CD14-positive monocyte (primary cell): ENCODE measurements around the gene MYO1G. TPM values are rescaled to one million over a fixed set of nuclear protein-coding genes. Genes with fewer than 3 reads are reported as not detected.

Experiments used
- DNase-seq, 3 donors: peaks; one replicate each; pipeline ENCODE4 v3.0.0-alpha.2; 2011 to 2022
- H2AFZ ChIP-seq: 2 replicates; pipeline ENCODE4 v1.6.0; 2012; ENCODE audit warnings: mild to moderate bottlenecking, low read depth, low read length, inconsistent platforms; ENCODE audit not compliant: insufficient read depth, poor library complexity, severe bottlenecking
- H3K27ac ChIP-seq, 2 donors: 1 replicate in 1 of 2; 2 replicates in 1 of 2; pipeline ENCODE4 v1.5.1; 2012 to 2013; ENCODE audit warnings: low read length in 2 of 2, control low read depth in 1 of 2, inconsistent platforms in 1 of 2, low read depth in 1 of 2, mild to moderate bottlenecking in 1 of 2
- H3K27me3 ChIP-seq, 2 donors: one replicate each; pipeline versions ENCODE4 v1.6.0 to v1.6.1; 2011 to 2013; ENCODE audit warnings: low read length in 2 of 2; ENCODE audit not compliant: control insufficient read depth in 2 of 2, insufficient read depth in 2 of 2
- H3K36me3 ChIP-seq, 2 donors: replicated peaks in 1 of 2; 1 replicate in 1 of 2; 2 replicates in 1 of 2; pipeline versions ENCODE4 v1.5.1 to v1.6.1; 2012 to 2013; ENCODE audit warnings: low read length in 2 of 2, control low read depth in 1 of 2, inconsistent platforms in 1 of 2, mild to moderate bottlenecking in 1 of 2; ENCODE audit not compliant: insufficient read depth in 2 of 2, control insufficient read depth in 1 of 2
- H3K4me1 ChIP-seq, 2 donors: 1 replicate in 1 of 2; 2 replicates in 1 of 2; pipeline versions ENCODE4 v1.5.1 to v1.6.1; 2012 to 2013; ENCODE audit warnings: low read length in 2 of 2, control low read depth in 1 of 2, inconsistent platforms in 1 of 2, mild to moderate bottlenecking in 1 of 2, moderate library complexity in 1 of 2; ENCODE audit not compliant: insufficient read depth in 2 of 2, control insufficient read depth in 1 of 2
- H3K4me2 ChIP-seq: replicated peaks from 2 replicates; pipeline ENCODE3; 2012; ENCODE audit warnings: low read length, moderate library complexity, mild to moderate bottlenecking; ENCODE audit not compliant: poor library complexity, severe bottlenecking; ENCODE audit errors: extremely low read depth
- H3K4me3 ChIP-seq, 3 experiments: fragments of 200-600 bp in 1 of 3; sonication (generic) in 1 of 3; replicated peaks in 1 of 3; 1 replicate in 2 of 3; 2 replicates in 1 of 3; pipeline ENCODE4 v1.5.1; 2011 to 2013; ENCODE audit warnings: low read length in 3 of 3, mild to moderate bottlenecking in 3 of 3, control low read depth in 2 of 3, low read depth in 2 of 3, inconsistent platforms in 1 of 3, moderate library complexity in 1 of 3
- H3K79me2 ChIP-seq: 2 replicates; pipeline ENCODE4 v1.6.0; 2012; ENCODE audit warnings: mild to moderate bottlenecking, control low read depth, inconsistent platforms, low read length, moderate library complexity; ENCODE audit not compliant: insufficient read depth
- H3K9ac ChIP-seq: 2 replicates; pipeline ENCODE4 v1.6.0; 2017; ENCODE audit warnings: low read length, mild to moderate bottlenecking; ENCODE audit not compliant: insufficient read depth, poor library complexity, severe bottlenecking
- H3K9me3 ChIP-seq, 2 donors: replicated peaks in 1 of 2; 1 replicate in 1 of 2; 2 replicates in 1 of 2; pipeline versions ENCODE4 v1.5.1 to v1.6.1; 2012 to 2013; ENCODE audit warnings: low read length in 2 of 2, control low read depth in 1 of 2; ENCODE audit not compliant: control insufficient read depth in 1 of 2, insufficient read depth in 1 of 2
- H4K20me1 ChIP-seq: 2 replicates; pipeline ENCODE4 v1.6.0; 2012; ENCODE audit warnings: mild to moderate bottlenecking, low read length, control low read depth, moderate library complexity; ENCODE audit not compliant: insufficient read depth
- H3K27ac Mint-ChIP-seq, 7 donors: one replicate each; pipeline ENCODE4 v1.8.0; 2020; ENCODE audit warnings: mild to moderate bottlenecking in 7 of 7, mixed read lengths in 7 of 7, moderate library complexity in 6 of 7, inconsistent platforms in 2 of 7
- H3K27me3 Mint-ChIP-seq, 3 donors: one replicate each; pipeline ENCODE4 v1.8.0; 2021 to 2022; ENCODE audit warnings: low read depth in 3 of 3, mild to moderate bottlenecking in 3 of 3, mixed read lengths in 3 of 3, moderate library complexity in 3 of 3, inconsistent platforms in 1 of 3
- H3K36me3 Mint-ChIP-seq, 2 donors: one replicate each; pipeline ENCODE4 v1.8.0; 2020; ENCODE audit warnings: mixed read lengths in 2 of 2, inconsistent platforms in 1 of 2, mild to moderate bottlenecking in 1 of 2
- H3K4me1 Mint-ChIP-seq: one replicate; pipeline ENCODE4 v1.8.0; 2020; ENCODE audit warnings: mild to moderate bottlenecking, mixed read lengths
- H3K4me3 Mint-ChIP-seq, 2 donors: one replicate each; pipeline ENCODE4 v1.8.0; 2020; ENCODE audit warnings: mild to moderate bottlenecking in 2 of 2, mixed read lengths in 2 of 2, moderate library complexity in 1 of 2
- H3K9me3 Mint-ChIP-seq, 7 donors: one replicate each; pipeline ENCODE4 v1.8.0; 2020 to 2022; ENCODE audit warnings: mixed read lengths in 7 of 7, mild to moderate bottlenecking in 6 of 7, moderate library complexity in 6 of 7, inconsistent platforms in 2 of 7
- WGBS: methylation state at CpG from one replicate; pipeline ENCODE4 v1.1.5; 2013; ENCODE audit warnings: missing lambda C conversion rate; ENCODE audit not compliant: insufficient coverage; 5-methylcytosine and 5-hydroxymethylcytosine counted together
- intact Hi-C, 2 donors: fragments of 100-400 bp; cut with micrococcal nuclease; formaldehyde crosslinking; loops; one replicate each; pipeline versions ENCODE4 v1.15.0 to v1.15.1; 2023
- polyA plus RNA-seq, 3 donors: library from polyadenylated mRNA; depleted of rRNA in 1 of 3; unstranded in 2 of 3; stranded (reverse) in 1 of 3; fragments of 300-500 nt in 2 of 3; fragments of >200 nt in 1 of 3; fragmentation: Illumina TruSeq in 2 of 3; gene quantifications; 1 replicate in 2 of 3; 2 replicates in 1 of 3; pipeline ENCODE4 v1.2.3, GENCODE V29; 2012 to 2021
- TF ChIP-seq, protein P1 (sequence below): fragments of 200-600 bp; IDR thresholded peaks from one replicate; pipeline ENCODE4 v1.8.0; 2022; ENCODE audit warnings: antibody characterized with exemption, mild to moderate bottlenecking

The MYO1G gene
- polyA plus RNA-seq, 3 donors = 119 to 314 (median 135) TPM

DNA sequence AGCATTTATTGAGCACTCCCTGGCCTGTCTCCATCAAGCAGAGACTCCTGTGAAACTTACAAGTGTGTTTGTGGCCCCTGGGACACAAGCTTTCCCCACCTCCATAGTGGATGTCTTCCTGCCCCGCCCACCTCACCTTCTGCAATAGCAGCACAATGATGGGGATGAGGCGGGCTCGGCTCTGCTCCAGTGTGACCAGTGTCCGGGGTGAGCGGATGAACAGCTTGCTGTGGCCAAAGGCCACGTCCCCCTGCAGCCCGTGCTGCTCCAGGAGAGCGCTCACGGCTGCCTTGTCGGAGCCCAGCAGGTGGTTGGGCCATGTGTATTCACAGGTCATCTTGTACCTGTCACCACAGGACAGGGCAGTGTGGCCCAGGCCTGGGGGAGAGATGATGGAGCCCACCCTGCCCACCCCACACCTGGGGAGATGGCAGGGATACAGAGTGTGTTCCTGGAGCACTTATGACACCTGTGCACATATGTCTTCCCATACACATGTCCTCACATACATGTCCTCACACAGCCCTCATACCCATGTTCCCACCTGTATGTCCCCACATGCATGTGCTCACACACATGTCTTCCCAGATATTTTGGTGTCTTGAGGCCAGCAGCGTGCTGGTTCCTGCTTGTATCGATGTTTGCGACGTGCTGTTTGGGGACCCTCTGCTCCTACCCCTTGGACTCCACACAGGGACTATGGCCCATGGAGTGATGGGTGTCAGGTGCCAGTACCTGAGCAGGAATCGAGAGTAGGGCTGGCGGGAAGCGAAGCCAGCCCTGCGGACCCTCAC is 12.7 kb downstream of the MYO1G start:
- TF ChIP-seq, protein P1, sequence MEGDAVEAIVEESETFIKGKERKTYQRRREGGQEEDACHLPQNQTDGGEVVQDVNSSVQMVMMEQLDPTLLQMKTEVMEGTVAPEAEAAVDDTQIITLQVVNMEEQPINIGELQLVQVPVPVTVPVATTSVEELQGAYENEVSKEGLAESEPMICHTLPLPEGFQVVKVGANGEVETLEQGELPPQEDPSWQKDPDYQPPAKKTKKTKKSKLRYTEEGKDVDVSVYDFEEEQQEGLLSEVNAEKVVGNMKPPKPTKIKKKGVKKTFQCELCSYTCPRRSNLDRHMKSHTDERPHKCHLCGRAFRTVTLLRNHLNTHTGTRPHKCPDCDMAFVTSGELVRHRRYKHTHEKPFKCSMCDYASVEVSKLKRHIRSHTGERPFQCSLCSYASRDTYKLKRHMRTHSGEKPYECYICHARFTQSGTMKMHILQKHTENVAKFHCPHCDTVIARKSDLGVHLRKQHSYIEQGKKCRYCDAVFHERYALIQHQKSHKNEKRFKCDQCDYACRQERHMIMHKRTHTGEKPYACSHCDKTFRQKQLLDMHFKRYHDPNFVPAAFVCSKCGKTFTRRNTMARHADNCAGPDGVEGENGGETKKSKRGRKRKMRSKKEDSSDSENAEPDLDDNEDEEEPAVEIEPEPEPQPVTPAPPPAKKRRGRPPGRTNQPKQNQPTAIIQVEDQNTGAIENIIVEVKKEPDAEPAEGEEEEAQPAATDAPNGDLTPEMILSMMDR = no peak
- WGBS = 98% methylated on average over 10 of the region's 18 CpGs
- H3K27me3 ChIP-seq = no peaks in the 10 kb centered on the region
- Mint-ChIP-seq H3K27me3 (peaks cover 0 to 2% (median 0%) of the 10 kb centered on the region in 3 donors), H3K4me3 (no peak overlapping the region), H3K4me1 (peaks cover 1% of the 10 kb centered on the region), H3K9me3 (peaks cover 0 to 2% (median 0%) of the 10 kb centered on the region in 7 donors), H3K27ac (peak overlapping the region in 2 of 7 donors; percentile 45 to 70), H3K36me3 (peaks cover 69 to 80% of the 10 kb centered on the region in 2 donors)
- peak in 1 of 3 donors; percentile 4 for DNase-seq
- H3K4me3 ChIP-seq = no peak overlapping the region
- H3K27ac ChIP-seq = no peak overlapping the region
- peaks cover 0 to 5% of the 10 kb centered on the region in 2 donors for H3K9me3 ChIP-seq
- no peaks in the 10 kb centered on the region for H3K4me1 ChIP-seq
- no peak overlapping the region for H3K4me2 ChIP-seq
- H3K79me2 ChIP-seq = peaks cover 7% of the 10 kb centered on the region
- peaks cover 96% of the 10 kb centered on the region for H4K20me1 ChIP-seq
- no peak overlapping the region for H3K9ac ChIP-seq
- peaks cover 84 to 93% of the 10 kb centered on the region in 2 donors for H3K36me3 ChIP-seq
- H2AFZ ChIP-seq = no peak overlapping the region
- intact Hi-C loops = no loop called here

DNA sequence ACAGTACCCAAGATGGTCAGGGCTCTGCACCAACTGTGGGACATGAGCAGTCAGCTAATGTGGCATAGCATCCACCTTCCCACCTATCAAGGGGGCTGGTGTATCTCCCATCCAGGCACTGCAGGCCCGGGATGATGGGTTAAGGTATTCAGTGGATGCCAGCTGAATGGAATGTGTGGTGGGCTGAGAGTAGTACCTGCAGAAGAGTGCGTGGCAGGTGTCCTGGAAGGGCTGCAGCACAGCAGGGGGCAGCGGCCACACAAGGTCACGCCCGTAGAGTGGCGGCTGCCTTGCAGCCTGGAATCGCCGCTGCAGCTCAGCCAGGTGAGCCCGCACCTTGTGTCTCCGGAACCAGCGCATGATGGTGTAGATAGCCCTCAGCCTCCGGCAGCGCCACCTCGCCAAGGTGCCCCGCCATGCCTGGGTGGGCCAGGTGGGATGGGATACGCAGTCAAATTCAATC is 13.3 kb downstream of the MYO1G start:
- no peaks in the 10 kb centered on the region for H3K27me3 ChIP-seq
- peaks cover 93% of the 10 kb centered on the region for H4K20me1 ChIP-seq
- no peak overlapping the region for H3K27ac ChIP-seq
- peaks cover 0 to 3% (median 0%) of the 10 kb centered on the region in 3 donors for H3K27me3 Mint-ChIP-seq
- peak overlapping the region in 1 of 7 donors; percentile 22 for H3K27ac Mint-ChIP-seq
- peaks cover 0 to 2% (median 0%) of the 10 kb centered on the region in 7 donors for H3K9me3 Mint-ChIP-seq
- peaks cover 64 to 74% of the 10 kb centered on the region in 2 donors for H3K36me3 Mint-ChIP-seq
- peaks cover under 1 to 2% of the 10 kb centered on the region in 2 donors for H3K4me1 ChIP-seq
- no peak for DNase-seq
- H3K9ac ChIP-seq = no peak overlapping the region
- peaks cover under 1% of the 10 kb centered on the region for H3K79me2 ChIP-seq
- peaks cover 3% of the 10 kb centered on the region for H3K4me1 Mint-ChIP-seq
- no peak overlapping the region for H3K4me3 Mint-ChIP-seq
- peaks cover 77 to 87% of the 10 kb centered on the region in 2 donors for H3K36me3 ChIP-seq
- no peak overlapping the region for H3K4me2 ChIP-seq
- TF ChIP-seq, protein P1 = no peak
- H2AFZ ChIP-seq = no peak overlapping the region
- intact Hi-C loops = no loop called here
- H3K9me3 ChIP-seq = peaks cover 0 to 5% of the 10 kb centered on the region in 2 donors
- 98% methylated on average over 16 of the region's 16 CpGs for WGBS
- no peak overlapping the region for H3K4me3 ChIP-seq
